A549 (cell line): ENCODE data around the gene ZFAND6. TPM values are rescaled to one million over a fixed set of nuclear protein-coding genes. Genes with fewer than 3 reads are reported as not detected.
A peak's percentile ranks its signal among the peaks of the same experiment; 100 is the strongest.

Experiments used
- ATAC-seq, 2 experiments: fragments of 200-7000 bp in 1 of 2; fragments of >200 bp in 1 of 2; cut with Nextera tagmentation in 1 of 2; cut with Tn5 transposase in 1 of 2; 3 replicates each; pipeline versions ENCODE4 v1.8.0 to v1.9.1; 2018 to 2020; ENCODE audit warnings: mild to moderate bottlenecking in 1 of 2, moderate library complexity in 1 of 2
- CTCF ChIA-PET: fragments of 300-600 bp; sonication (Branson Sonifier 250); formaldehyde crosslinking; extraction: SDS; loops from one replicate; lab custom pipeline; 2021; ENCODE audit warnings: antibody characterized with exemption, inconsistent platforms; lab: Yijun Ruan, JAX
- POLR2A ChIA-PET: fragments of 350-600 bp; formaldehyde crosslinking; extraction: SDS; loops from one replicate; lab custom pipeline; 2021; ENCODE audit warnings: antibody characterized with exemption, inconsistent platforms; lab: Yijun Ruan, JAX
- DNase-seq, 2 experiments: peaks; one replicate each; pipeline versions ENCODE4 v3.0.0 to v3.0.0-alpha.2; 2011 to 2016; ENCODE audit warnings: low read depth in 1 of 2, low spot score in 1 of 2
- FAIRE-seq: peaks from 2 replicates; lab custom pipeline; 2011; peaks lifted over from hg19 to GRCh38; lab: Jason Lieb, UNC
- H3K27ac ChIP-seq, 2 experiments: fragments of >200 bp; sonication (Bioruptor Twin); formaldehyde crosslinking; 3 replicates each; pipeline ENCODE4 v1.5.1; 2016 to 2017
- H3K4me1 ChIP-seq: fragments of >200 bp; sonication (Bioruptor Twin); formaldehyde crosslinking; 3 replicates; pipeline ENCODE4 v1.6.1; 2016
- H3K4me2 ChIP-seq: fragments of >200 bp; sonication (Bioruptor Twin); formaldehyde crosslinking; 3 replicates; pipeline ENCODE4 v1.6.1; 2016
- H3K4me3 ChIP-seq: fragments of >200 bp; sonication (Bioruptor Twin); formaldehyde crosslinking; 3 replicates; pipeline ENCODE4 v1.5.1; 2016
- H3K9me3 ChIP-seq: fragments of >200 bp; sonication (Bioruptor Twin); formaldehyde crosslinking; 3 replicates; pipeline ENCODE4 v1.6.1; 2016
- CTCF ChIP-seq: fragments of >200 bp; sonication (Bioruptor Twin); formaldehyde crosslinking; IDR thresholded peaks from 3 replicates; pipeline ENCODE4 v1.5.1; 2016
- EHF ChIP-seq: fragments of 250-450 bp; sonication (Bioruptor Pico); IDR thresholded peaks from 2 replicates; pipeline ENCODE4 v1.5.0; 2020; ENCODE audit warnings: mild to moderate bottlenecking
- HES2 ChIP-seq: fragments of >200 bp; sonication (Bioruptor Twin); formaldehyde crosslinking; IDR thresholded peaks from 2 replicates; pipeline ENCODE4 v1.6.1; 2016
- HMGXB4 ChIP-seq: fragments of 250-450 bp; sonication (Bioruptor Pico); IDR thresholded peaks from 2 replicates; pipeline ENCODE4 v1.5.0; 2021; ENCODE audit warnings: mild to moderate bottlenecking, moderate library complexity, borderline replicate concordance
- HOXB13 ChIP-seq: fragments of 250-450 bp; sonication (Bioruptor Pico); IDR thresholded peaks from 2 replicates; pipeline ENCODE4 v1.5.0; 2020; ENCODE audit warnings: low read depth, mild to moderate bottlenecking, moderate library complexity
- JUN ChIP-seq, 2 experiments: fragments of >200 bp; sonication (Bioruptor Twin); formaldehyde crosslinking; IDR thresholded peaks; 2 replicates in 1 of 2; 3 replicates in 1 of 2; pipeline ENCODE4 v1.6.1; 2016 to 2017
- MAX ChIP-seq: IDR thresholded peaks from 2 replicates; pipeline ENCODE4 v1.6.1; 2012
- MYC ChIP-seq: IDR thresholded peaks from 2 replicates; pipeline ENCODE4 v1.6.1; 2012; ENCODE audit warnings: mild to moderate bottlenecking, inconsistent platforms, low read length, improper control_type of control experiment, borderline replicate concordance
- NPAS2 ChIP-seq: fragments of 250-450 bp; sonication (Bioruptor Pico); IDR thresholded peaks from 2 replicates; pipeline ENCODE4 v1.8.0; 2022; ENCODE audit warnings: mild to moderate bottlenecking, moderate library complexity, borderline replicate concordance
- PBX3 ChIP-seq: IDR thresholded peaks from 2 replicates; pipeline ENCODE4 v1.6.1; 2012
- PHF8 ChIP-seq: fragments of 200-600 bp; sonication (generic); IDR thresholded peaks from 2 replicates; pipeline ENCODE4 v1.6.1; 2016; ENCODE audit warnings: low read depth, mild to moderate bottlenecking, antibody characterized with exemption, moderate library complexity, borderline replicate concordance
- POLR2A ChIP-seq: IDR thresholded peaks from 2 replicates; pipeline ENCODE4 v1.6.1; 2012; ENCODE audit warnings: mild to moderate bottlenecking, low read length
- WGBS: methylation state at CpG from one replicate; pipeline ENCODE4 v1.1.6; 2017; ENCODE audit errors: missing lambda C conversion rate; 5-methylcytosine and 5-hydroxymethylcytosine counted together
- polyA plus RNA-seq, 4 experiments: library from polyadenylated mRNA; depleted of rRNA in 3 of 4; stranded (reverse); fragments of >200 nt; fragmentation: RNase III in 1 of 4; extraction: RNeasy Plus Mini Kit Qiagen cat#74134 plus additional on column Dnase treatment in 1 of 4; gene quantifications; 2 replicates in 3 of 4; 3 replicates in 1 of 4; pipeline ENCODE4 v1.2.3, GENCODE V29; 2011 to 2017

Gene ZFAND6
- polyA plus RNA-seq, 2 of the 4 experiments (the other 2 are of a cell fraction), result 152 to 307 TPM

- Histone ChIP-seq H3K4me2 (peak overlapping the region; percentile 82), H3K9me3 (no peaks in the 10 kb centered on the region), H3K4me3 (peak overlapping the region; percentile 66), H3K27ac (peak overlapping the region; percentile 78 to 92), H3K4me1 (peaks cover 11% of the 10 kb centered on the region; the same call in 2 of the 3 replicates)
- FAIRE-seq (no peak), DNase-seq (peak; percentile 96 to 97), ATAC-seq (peak; percentile 84 to 87)
- ChIA-PET POLR2A (interaction anchor here (0.7 to 1.1 kb wide), 3 partner anchors 38 to 229 kb away, joined by 3 to 6 read pairs (median 4); partner anchors contain the start of gene ZFAND6), CTCF (no interaction called here)
- 2% methylated on average over 7 of the region's 41 CpGs for WGBS
- TF ChIP-seq HOXB13 (CRISPR knock-in tag) (no peak), PBX3 (no peak), MYC (0 out of 2 replicates have a peak, but pooled peaks have one; percentile 28), CTCF (no peak), MAX (peak; percentile 69; the same call in 1 of the 2 replicates), POLR2A (peak; percentile 40), HMGXB4 (CRISPR knock-in tag) (no peak)
These were observed 92.9 kb downstream of the ZFAND6 start for GRCh38 chr15:80152180-80152895.

- ChIA-PET CTCF (interaction anchor here (0.7 kb wide), 1 partner anchor 31 kb away, joined by 3 read pairs; no protein-coding TSS in a partner anchor), POLR2A (interaction anchor here (0.8 to 1.2 kb wide), 3 partner anchors 9 to 230 kb away, joined by 3 to 4 read pairs (median 3); no protein-coding TSS in a partner anchor)
- WGBS, result 47% methylated on average over 24 of the region's 45 CpGs
- H3K27ac ChIP-seq, result peak within 1 kb of the TSS; percentile 78 to 92
- TF ChIP-seq EHF, result no peak
- peak; percentile 52 for TF ChIP-seq POLR2A
- TF ChIP-seq PHF8, result 0 out of 2 replicates have a peak, but pooled peaks have one; percentile 40
- TF ChIP-seq MAX, result peak; percentile 56; the same call in 1 of the 2 replicates
- no peak for TF ChIP-seq HES2
- no peak for TF ChIP-seq NPAS2 (CRISPR knock-in tag)
- TF ChIP-seq JUN (IDR thresholded peaks at IDR 0.05), result peak in 1 of 2 experiments; percentile 50; a peak in 1 of 5 replicates
- peak; percentile 82 to 94 for ATAC-seq
- H3K4me3 ChIP-seq, result peak within 1 kb of the TSS; percentile 66
- no peak for FAIRE-seq
- peaks cover 11% of the 10 kb centered on the region; the same call in 2 of the 3 replicates for H3K4me1 ChIP-seq
- no peaks in the 10 kb centered on the region for H3K9me3 ChIP-seq
- H3K4me2 ChIP-seq, result peak within 1 kb of the TSS; percentile 82
- DNase-seq, result no peak
These were observed 93.7 kb downstream of the ZFAND6 start, which contains the start of gene FAH for GRCh38 chr15:80152896-80153876. Gene FAH, plus strand, starts transcription at chr15:80152999. Its CDS starts 56 bp downstream, at chr15:80153055.
